Measurements from ENCODE around the gene CSHL1. TPM values are rescaled to one million over a fixed set of nuclear protein-coding genes. Genes with fewer than 3 reads are reported as not detected.

The CSHL1 gene
- total RNA-seq, 2 donors from 2014 or later, result not detected

DNA sequence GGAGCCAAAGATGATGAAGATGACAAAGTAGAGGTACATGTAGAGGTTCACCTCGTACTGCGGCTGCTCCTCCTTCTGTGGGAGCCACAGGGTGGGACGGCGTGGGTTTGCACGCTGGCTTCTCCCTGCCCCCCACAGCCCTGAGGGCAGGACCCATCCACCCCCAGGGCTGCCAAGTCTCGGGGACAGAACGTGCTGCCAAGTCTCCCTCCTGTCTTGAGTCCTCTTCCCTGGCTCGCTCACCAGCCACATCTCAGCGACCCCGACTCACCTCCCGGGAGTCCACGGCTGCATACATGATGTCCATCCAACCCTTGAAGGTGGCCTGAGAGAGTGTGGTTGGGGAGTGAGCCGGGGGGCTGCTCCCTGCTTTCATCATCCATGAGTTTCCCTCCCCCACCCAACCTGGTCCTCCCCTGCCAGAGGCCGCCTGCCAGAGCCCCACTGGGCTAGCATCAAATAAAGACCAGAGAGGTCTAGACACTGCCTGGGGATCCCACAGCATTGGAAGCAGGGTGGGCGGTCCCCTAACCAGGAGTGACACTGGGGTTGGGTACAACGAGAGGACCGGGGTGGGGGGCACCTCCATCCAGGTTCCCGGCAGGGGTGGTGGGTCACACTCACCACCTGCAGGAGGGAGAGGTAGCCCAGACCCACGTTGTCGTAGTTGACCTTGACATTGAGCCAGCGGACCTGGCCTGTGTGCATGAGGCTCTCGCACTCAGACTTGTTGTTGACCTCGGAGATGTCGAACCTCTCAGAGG, 33.9 kb upstream of the CSHL1 start:
- Histone ChIP-seq H3K4me3 (no peak overlapping the region), H3K27ac (no peak overlapping the region), H3K4me1 (no peaks in the 10 kb centered on the region), H3K9me3 (no peaks in the 10 kb centered on the region), H3K36me3 (replicated peaks in 1 of 2; ENCODE audit: insufficient read depth in 1 of 2, low read depth in 2 of 2) (no peaks in the 10 kb centered on the region), H3K27me3 (no peaks in the 10 kb centered on the region)
- intact Hi-C loops (cut with DNase I), result no loop called here
- WGBS, 2 donors, result 74 to 79% methylated on average over 12 to 24 of the region's 24 CpGs
- TF ChIP-seq POLR2A (IDR thresholded peaks at IDR 0.05), result no peak
- TF ChIP-seq, protein P1, sequence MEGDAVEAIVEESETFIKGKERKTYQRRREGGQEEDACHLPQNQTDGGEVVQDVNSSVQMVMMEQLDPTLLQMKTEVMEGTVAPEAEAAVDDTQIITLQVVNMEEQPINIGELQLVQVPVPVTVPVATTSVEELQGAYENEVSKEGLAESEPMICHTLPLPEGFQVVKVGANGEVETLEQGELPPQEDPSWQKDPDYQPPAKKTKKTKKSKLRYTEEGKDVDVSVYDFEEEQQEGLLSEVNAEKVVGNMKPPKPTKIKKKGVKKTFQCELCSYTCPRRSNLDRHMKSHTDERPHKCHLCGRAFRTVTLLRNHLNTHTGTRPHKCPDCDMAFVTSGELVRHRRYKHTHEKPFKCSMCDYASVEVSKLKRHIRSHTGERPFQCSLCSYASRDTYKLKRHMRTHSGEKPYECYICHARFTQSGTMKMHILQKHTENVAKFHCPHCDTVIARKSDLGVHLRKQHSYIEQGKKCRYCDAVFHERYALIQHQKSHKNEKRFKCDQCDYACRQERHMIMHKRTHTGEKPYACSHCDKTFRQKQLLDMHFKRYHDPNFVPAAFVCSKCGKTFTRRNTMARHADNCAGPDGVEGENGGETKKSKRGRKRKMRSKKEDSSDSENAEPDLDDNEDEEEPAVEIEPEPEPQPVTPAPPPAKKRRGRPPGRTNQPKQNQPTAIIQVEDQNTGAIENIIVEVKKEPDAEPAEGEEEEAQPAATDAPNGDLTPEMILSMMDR (IDR thresholded peaks at IDR 0.05), result no peak
- ATAC-seq, result no peak
- no peak for DNase-seq

DNA sequence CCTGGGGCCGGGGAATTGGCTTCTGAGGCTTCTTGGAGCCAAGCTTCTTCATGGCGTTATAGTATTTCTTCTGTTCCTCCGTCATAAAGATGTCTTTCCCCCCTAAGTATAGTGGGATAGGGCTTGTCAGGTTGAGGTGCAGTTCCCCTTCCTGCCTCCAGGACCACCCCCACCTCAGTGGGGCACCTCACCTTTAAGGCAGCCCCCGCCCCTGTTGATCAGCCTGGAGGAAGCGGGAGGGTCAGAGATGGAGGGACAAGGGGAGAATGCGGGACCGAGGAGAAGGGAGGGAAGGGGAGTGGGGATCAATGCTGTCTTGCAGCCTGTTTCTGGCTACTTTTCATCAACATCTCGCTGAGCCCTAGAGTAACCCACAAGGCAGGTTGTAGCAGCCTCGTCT, 32.7 kb upstream of the CSHL1 start:
- Histone ChIP-seq H3K4me1 (no peaks in the 10 kb centered on the region), H3K27ac (no peak overlapping the region), H3K36me3 (replicated peaks in 1 of 2; ENCODE audit: insufficient read depth in 1 of 2, low read depth in 2 of 2) (no peaks in the 10 kb centered on the region), H3K9me3 (no peaks in the 10 kb centered on the region), H3K27me3 (no peaks in the 10 kb centered on the region), H3K4me3 (no peak overlapping the region)
- TF ChIP-seq, protein P1 (IDR thresholded peaks at IDR 0.05), result no peak
- no peak for TF ChIP-seq POLR2A (IDR thresholded peaks at IDR 0.05)
- ATAC-seq, result no peak
- no peak for DNase-seq
- intact Hi-C loops (cut with DNase I), result no loop called here
- WGBS, 2 donors, result 78 to 79% methylated on average over 9 of the region's 9 CpGs

- WGBS, 2 donors, result 83 to 84% methylated on average over 16 to 21 of the region's 21 CpGs
- DNase-seq, result no peak
Measured at GRCh38 chr17:63942309-63942985, 31.4 kb upstream of the CSHL1 start.

DNA sequence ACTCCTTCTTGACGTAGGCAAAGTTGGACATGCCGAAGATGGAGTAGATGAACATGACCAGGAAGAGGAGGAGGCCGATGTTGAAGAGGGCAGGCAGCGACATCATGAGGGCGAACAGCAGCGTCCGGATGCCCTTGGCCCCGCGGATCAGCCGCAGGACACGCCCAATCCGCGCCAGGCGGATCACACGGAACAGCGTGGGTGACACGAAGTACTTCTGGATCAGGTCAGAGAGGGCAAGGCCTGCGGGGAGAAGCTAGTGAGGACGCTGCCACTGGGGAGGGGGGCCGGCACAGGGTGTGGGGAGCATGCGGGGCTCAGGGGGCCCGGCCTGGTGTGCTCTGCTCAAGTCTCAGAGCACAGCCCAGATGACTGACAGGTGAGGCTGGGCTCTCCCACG, 30.7 kb upstream of the CSHL1 start:
- Histone ChIP-seq H3K4me1 (no peaks in the 10 kb centered on the region), H3K4me3 (no peak overlapping the region), H3K27ac (no peak overlapping the region), H3K36me3 (replicated peaks in 1 of 2; ENCODE audit: insufficient read depth in 1 of 2, low read depth in 2 of 2) (no peaks in the 10 kb centered on the region), H3K9me3 (no peaks in the 10 kb centered on the region), H3K27me3 (no peaks in the 10 kb centered on the region)
- intact Hi-C loops (cut with DNase I), result no loop called here
- WGBS, 2 donors, result 72 to 89% methylated on average over 8 to 20 of the region's 23 CpGs
- ATAC-seq (no peak), DNase-seq (no peak)
- no peak for TF ChIP-seq POLR2A (IDR thresholded peaks at IDR 0.05)
- TF ChIP-seq, protein P1 (IDR thresholded peaks at IDR 0.05), result no peak

More at GRCh38 chr17:63942309-63942985, 31.4 kb upstream of the CSHL1 start:
- no peak for TF ChIP-seq POLR2A (IDR thresholded peaks at IDR 0.05)
- TF ChIP-seq, protein P1 (IDR thresholded peaks at IDR 0.05), result no peak
- intact Hi-C loops (cut with DNase I), result no loop called here
- Histone ChIP-seq H3K27ac (no peak overlapping the region), H3K36me3 (replicated peaks in 1 of 2; ENCODE audit: insufficient read depth in 1 of 2, low read depth in 2 of 2) (no peaks in the 10 kb centered on the region), H3K27me3 (no peaks in the 10 kb centered on the region), H3K4me3 (no peak overlapping the region), H3K9me3 (no peaks in the 10 kb centered on the region), H3K4me1 (no peaks in the 10 kb centered on the region)
- ATAC-seq, result no peak
